GM04503 (cell line): ENCODE data around the gene POLR3E.

ENCODE experiments used
- DNase-seq: peaks from one replicate; pipeline ENCODE4 v3.0.0-alpha.2; 2012; ENCODE audit warnings: low read depth

The POLR3E gene

GRCh38 chr16:22317625-22318024 lies 20.4 kb downstream of the POLR3E start:
- no peak for DNase-seq

- DNase-seq: no peak
These were observed 21.6 kb downstream of the POLR3E start for GRCh38 chr16:22318690-22319358.

GRCh38 chr16:22320572-22321339 lies 23.5 kb downstream of the POLR3E start:
- DNase-seq: no peak

- DNase-seq: peak; percentile 10
These were observed 24.3 kb downstream of the POLR3E start for GRCh38 chr16:22321340-22322001.

DNA sequence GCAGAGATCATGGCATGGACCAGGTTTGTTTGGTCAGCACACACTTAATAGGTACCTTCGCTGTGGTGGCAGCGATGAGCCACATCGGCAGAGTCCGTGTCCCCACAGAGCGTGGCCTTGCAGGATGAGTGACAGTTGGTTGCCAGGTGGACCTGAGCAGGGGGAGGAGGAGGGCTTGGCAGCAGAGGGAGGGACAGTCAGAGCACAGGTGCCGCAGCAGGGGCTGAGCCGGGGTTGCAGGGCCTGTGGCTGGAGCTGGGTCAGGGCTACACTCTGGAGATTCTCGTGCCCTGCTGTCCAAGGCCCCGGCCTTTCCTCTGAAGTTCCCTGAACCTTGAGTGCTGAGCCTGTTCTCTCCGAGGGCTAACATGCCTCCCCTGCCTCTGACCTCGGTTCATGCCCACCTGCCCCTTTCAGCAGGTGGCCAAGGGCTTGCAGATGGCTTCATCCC lies 24.8 kb downstream of the POLR3E start:
- DNase-seq: no peak

- no peak for DNase-seq
These were observed 25.5 kb downstream of the POLR3E start for GRCh38 chr16:22322741-22323140.

DNA sequence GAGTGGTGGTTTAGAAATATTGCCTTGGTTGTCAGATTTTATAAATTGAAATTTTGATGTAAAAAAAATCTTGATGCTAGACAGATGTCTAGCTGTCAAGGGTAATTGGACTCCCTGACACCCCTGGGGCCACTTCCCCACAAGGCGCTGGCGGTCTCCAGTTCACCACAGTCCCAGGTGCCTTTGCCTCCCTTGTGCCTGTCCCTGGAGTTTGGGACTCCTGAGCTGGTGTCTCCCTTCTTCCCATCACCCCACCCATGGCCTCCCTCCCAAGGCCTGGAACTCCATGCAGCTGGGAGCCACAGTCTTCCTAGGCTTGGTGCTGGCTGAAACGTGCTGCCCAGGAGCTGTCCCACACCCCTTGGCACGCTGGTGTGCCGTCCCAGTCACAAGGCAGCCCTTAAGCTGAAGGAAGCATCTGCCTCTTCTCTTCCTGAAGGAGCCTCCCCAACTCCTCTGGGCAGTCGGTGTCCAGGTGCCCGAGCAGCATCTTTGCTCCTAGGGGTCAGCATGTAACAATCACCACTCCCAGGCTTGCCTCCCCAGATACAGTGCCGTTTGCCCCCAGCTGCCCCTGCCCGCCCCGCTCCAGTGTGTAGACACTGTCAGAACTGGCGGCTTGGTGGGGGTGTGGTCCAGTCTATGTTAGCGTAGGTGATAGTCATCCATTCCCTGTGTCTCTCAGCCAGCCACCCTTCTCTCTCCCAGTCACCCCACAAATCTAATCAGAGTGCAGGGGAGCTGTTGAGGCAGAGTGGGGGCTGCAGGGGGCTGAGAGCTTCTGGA lies 26.2 kb downstream of the POLR3E start:
- no peak for DNase-seq

DNA sequence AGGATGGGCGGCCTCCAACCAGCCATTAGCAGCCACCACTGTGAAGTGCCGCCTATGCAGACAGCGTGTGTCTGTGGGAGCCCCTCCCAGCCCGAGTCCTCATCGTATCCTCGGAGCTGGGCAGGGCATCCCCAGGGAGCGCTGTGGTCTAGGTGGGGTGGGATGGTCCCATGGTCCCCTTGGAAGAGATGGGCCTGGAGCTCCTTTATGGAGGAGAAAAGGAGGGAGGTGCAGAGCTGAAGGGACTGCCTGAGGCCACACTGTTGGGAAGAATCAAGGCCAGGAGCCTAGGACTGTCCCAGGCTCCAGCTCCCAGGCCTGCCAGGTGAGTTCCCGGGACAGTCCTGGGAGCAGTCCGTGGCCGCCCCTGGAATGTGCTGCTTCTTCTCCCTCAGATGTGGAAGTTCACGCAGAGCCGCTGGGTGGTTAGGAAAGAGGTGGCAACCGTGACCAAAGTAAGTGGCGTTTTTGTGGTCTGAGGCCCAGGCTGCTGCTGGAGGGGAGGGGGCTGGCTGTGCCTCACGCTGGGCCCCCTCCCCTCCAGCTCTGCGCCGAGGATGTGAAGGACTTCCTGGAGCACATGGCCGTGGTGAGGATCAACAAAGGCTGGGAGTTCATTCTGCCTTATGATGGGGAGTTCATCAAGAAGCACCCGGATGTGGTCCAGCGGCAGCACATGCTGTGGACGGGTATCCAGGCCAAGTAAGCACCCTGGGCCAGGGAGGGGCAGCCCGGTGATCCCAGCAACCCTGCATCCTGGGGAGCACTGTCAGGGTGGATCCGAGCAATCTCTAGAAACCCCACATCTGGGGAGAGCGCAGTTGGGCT lies 27.0 kb downstream of the POLR3E start:
- no peak for DNase-seq

GRCh38 chr16:22324787-22325597 lies 27.8 kb downstream of the POLR3E start:
- DNase-seq: no peak

GRCh38 chr16:22325598-22326368 lies 28.6 kb downstream of the POLR3E start:
- no peak for DNase-seq

DNA sequence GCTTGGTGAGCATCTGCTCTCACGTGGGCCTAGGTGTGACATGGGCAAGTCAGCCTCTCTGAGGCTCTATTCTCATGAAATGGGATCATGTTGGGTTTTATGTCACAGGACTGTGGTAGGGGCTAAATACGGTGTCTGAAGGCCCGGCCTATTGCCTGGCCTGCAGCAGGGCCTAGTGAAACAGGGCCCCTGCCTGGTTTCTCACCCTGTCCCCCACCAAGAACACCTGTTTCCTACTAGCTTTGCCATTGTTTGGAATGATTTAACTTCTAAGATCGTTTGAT lies 29.1 kb downstream of the POLR3E start:
- DNase-seq: no peak

DNA sequence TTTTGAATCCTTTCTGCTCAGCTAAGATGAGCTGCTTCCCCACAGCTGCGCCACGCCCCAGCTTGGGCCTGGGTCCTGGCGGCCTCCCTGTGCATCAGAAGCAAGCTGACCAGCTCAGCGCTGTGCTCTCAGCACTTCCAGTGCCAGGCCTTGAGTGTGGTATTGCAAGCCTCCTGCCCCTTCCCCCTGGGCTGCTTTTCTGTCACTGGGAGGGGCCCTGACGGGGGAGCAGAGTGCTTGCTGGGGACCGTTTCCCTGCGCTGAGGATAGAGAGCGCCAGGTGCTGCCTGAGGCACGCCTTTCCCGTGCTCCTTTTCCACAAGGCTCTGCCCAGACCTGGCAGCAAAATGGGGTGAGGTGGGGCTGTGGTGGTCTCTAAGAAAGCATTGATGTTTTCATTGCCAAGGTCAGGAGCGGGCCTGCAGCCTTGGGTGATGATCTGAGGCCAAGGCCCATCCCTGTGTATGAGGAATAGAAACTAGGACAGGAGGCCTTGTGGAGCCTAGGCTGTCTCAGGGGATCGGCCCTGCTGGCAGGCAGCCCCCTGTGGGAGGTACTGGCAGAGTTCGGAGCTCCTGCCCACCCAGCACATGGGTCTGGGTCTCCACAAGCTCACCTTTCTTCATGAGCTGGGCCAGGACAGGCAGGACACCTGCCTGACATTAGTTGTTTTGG lies 29.7 kb downstream of the POLR3E start:
- no peak for DNase-seq

DNA sequence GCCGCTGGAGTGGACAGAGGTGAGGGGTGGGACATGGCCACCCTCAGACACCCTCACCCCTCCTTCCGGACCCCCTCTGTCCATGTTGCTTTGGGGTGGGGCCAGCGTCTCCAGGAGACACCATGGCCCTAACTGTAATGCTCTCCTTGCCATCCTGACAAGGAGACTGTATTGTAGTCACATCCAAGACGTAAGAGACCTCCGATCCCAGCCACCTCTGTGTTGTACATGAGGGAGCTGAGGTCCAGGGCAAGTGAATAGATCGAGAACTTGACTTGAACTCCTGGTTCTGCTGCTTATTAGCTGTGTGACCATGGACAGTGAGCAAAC lies 30.2 kb downstream of the POLR3E start:
- no peak for DNase-seq

- no peak for DNase-seq
These were observed 31.0 kb downstream of the POLR3E start for GRCh38 chr16:22328081-22328725.

DNA sequence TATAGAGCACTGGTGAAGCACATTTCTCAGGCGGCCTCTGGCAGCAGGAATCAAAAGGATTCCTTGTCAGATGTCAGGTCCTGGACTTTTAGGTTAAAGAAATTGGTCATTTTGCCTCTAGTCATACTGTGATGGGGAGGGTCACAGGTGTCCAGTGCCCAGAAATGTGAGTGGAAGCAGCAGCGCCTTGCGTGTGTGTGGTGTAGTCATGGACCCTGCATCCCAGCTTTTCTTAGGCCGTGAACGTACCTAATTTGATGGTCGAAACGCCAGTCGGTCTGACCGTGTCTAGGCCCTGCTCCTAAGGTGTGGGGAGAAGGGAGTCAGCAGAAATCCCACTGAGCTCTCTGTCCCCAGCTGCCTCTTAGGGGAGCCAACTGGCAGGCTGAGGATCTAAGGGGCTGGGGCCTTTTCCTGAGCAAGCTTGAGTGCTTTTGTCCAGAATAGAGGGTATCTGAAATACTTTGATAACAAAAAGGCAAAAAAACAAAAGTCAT lies 32.0 kb downstream of the POLR3E start:
- DNase-seq: no peak

DNA sequence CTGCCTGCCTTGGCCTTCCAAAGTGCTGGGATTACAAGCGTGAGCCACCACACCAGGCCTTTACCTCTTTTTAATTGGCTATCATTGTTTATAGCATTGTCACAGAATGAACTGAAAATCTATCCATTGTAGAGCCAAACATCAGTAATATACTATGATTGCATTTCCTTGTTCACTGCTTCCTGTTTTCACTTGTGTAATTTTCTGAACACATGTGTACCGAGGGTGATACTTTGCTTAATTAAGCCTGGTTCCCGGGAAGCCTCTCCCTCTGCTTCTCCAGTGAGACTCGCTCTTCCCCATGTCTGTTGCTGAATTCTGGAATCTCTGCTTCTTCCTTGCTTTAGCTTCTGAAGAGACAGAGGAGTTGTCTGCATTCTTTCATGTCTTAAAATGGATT lies 33.1 kb downstream of the POLR3E start:
- no peak for DNase-seq

DNA sequence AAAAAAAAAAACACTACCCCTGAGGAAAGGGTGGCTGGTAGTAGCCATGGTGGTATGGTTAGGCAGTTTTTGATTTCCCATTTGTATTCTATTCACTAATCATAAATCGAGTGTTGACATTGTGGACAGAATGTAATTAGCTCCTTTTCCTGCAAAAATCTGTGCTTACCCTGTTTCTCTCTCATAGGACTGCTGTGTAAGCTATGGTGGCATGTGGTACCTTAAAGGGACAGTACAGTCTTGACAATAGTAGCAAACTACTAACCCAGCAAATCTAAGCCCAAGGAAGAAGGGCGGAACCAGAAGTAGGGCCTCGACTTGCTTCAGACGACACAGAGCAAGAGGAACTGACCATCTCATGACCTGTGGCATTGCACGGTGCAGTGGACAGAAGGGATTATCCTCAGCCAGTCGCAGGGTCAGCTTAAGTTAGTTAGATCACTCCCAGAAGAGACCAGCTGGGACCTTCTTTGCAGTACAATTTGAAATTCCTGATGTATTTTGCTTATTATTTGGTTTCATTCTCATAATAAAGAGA lies 36.3 kb downstream of the POLR3E start:
- no peak for DNase-seq

- no peak for DNase-seq
These were observed 38.5 kb downstream of the POLR3E start for GRCh38 chr16:22335668-22336246.
